Fibroblast of pulmonary artery (primary cell): ENCODE data around the gene ZNF85.
"Not testable (repeated sequence)": the region's sequence is repeated elsewhere in the genome, so short reads cannot be mapped to it uniquely, and the experiment has no call there.

Experiments used
- DNase-seq: peaks from one replicate; pipeline ENCODE4 v3.0.0-alpha.2; 2010; ENCODE audit warnings: low read depth
- H3K4me3 ChIP-seq: replicated peaks from 2 replicates; pipeline ENCODE4 v1.5.1; 2011; ENCODE audit warnings: low read depth, mild to moderate bottlenecking, control low read depth, low read length, moderate library complexity
- CTCF ChIP-seq: IDR thresholded peaks from 2 replicates; pipeline ENCODE4 v1.5.1; 2011; ENCODE audit warnings: mild to moderate bottlenecking, control low read depth, low read length, inconsistent platforms; ENCODE audit errors: missing control alignments

ZNF85 gene

GRCh38 chr19:20923077-20923871 is at the start of gene ZNF85:
Gene ZNF85 (plus strand): TSS chr19:20923251. CDS start chr19:20923401, 150 bp downstream.
- peak within 1 kb of the TSS; percentile 82 for H3K4me3 ChIP-seq
- DNase-seq: peak; percentile 91
- TF ChIP-seq CTCF: no peak

- DNase-seq: no peak
- no peak overlapping the region for H3K4me3 ChIP-seq
- no peak for TF ChIP-seq CTCF
Observed at GRCh38 chr19:20879501-20879900, 43.5 kb upstream of the ZNF85 start.

DNA sequence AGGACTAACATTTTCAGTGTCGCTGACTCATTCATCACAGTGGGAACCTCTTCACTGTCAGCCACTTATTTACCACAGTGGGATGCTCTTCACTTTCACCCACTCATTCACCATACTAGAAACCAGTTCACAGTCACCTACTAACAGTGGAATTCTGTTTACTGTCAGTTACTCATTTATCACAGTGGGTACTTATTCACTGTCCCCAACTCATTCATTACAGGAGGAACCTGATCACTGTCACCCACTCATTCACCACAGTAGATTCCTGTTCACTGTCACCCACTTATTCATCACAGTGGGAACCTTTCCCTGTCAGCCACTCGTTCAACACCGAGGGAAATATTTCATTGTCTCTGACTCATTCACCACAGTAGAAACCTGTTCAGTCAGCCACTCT is 10.1 kb upstream of the ZNF85 start:
- TF ChIP-seq CTCF: no peak
- DNase-seq: no peak

GRCh38 chr19:20925481-20925880 is 2.4 kb downstream of the ZNF85 start:
- TF ChIP-seq CTCF: no peak
- DNase-seq: no peak
- H3K4me3 ChIP-seq: no peak overlapping the region

More for the DNA sequence above, 10.1 kb upstream of the ZNF85 start:
- no peak overlapping the region for H3K4me3 ChIP-seq

DNA sequence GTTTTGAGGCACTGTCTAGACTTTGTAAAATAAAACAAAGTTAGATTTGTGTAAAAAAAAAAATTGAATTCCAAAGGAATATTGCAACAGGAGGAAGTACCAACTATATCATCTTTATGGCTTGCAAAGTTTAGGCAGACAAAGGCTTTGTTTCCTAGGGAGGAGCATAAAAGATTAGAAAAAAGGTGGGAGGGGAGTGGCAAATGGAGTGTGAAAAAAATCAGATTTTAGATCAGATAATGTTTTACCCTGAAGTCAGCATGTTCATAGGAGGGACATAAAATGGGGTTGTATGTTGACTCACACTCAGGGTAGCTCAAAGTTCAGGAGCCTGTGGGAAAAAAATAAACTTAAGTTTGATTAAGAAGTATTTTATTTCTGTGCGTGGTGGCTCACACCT is 3.7 kb downstream of the ZNF85 start:
- no peak for TF ChIP-seq CTCF
- DNase-seq: no peak

GRCh38 chr19:20928371-20928770 is 5.3 kb downstream of the ZNF85 start:
- H3K4me3 ChIP-seq: no peak overlapping the region
- TF ChIP-seq CTCF: no peak
- peak; percentile 54 for DNase-seq

More for the DNA sequence above, 3.7 kb downstream of the ZNF85 start:
- no peak overlapping the region for H3K4me3 ChIP-seq

DNA sequence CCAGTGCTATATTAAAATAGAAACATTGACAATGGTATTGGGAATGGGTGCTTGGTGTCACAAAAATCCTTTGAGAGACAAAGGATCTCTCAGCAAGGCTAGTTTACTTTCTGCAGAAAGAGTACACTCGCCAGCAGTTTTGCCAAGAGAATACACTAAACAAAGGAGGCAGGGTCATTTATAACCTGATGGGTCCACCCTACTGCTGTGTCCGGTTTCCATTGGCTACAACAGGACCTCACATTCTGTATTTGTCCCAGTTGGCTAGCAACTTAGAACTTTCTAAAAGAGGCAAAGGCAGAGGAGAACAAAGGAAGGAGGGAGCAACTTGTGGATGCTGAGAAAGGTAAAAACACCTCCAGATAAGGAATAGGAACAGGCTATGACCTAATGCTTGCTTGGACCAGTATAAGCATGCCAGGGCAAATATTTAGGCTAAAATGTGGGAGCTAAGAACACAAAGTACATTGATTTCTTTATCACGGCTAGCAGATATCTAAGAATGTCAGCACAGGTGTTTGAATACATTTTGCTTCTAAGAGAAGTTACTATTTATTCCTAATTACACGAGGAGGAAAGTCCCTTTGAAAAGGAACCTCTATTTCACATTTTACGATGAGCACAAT is 13.4 kb downstream of the ZNF85 start:
- not testable (repeated sequence) for H3K4me3 ChIP-seq, DNase-seq

DNA sequence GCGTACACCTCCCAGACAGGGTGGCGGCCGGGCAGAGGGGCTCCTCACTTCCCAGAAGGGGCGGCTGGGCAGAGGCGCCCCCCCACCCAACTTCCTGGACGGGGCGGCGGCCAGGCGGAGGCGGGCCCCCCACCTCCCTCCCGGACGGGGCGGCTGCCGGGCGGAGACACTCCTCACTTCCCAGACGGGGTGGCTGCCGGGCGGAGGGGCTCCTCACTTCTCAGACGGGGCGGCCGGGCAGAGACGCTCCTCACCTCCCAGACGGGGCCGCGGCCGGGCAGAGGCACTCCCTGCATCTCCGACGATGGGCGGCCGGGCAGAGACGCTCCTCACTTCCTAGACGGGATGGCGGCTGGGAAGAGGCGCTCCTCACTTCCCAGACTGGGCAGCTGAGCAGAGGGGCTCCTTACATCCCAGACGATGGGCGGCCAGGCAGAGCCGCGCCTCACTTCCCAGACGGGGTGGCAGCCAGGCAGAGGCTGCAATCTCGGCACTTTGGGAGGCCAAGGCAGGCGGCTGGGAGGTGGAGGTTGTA is 29.6 kb downstream of the ZNF85 start:
- H3K4me3 ChIP-seq, DNase-seq: not testable (repeated sequence)
